ENCODE data around the gene ARV1. TPM values are rescaled to one million over a fixed set of nuclear protein-coding genes. Genes with fewer than 3 reads are reported as not detected.
"Not testable (repeated sequence)": the region's sequence is repeated elsewhere in the genome, so short reads cannot be mapped to it uniquely, and the experiment has no call there.

The ARV1 gene
- total RNA-seq, 4 donors from 2014 or later: 16.6 to 23.4 (median 21.9) TPM

GRCh38 chr1:231020816-231021215, 41.9 kb downstream of the ARV1 start:
- no peak for TF ChIP-seq CTCF (IDR thresholded peaks at IDR 0.05)
- no peak for TF ChIP-seq POLR2A (IDR thresholded peaks at IDR 0.05)
- H3K4me3 ChIP-seq (ENCODE audit: low read depth, poor library complexity, severe bottlenecking): no peak overlapping the region
- DNase-seq (ENCODE audit: low spot score in 2 of 2): peak in 1 of 2 donors; percentile 21
- intact Hi-C loops (cut with DNase I; ENCODE audit: low total_unique reads): no loop called here
- WGBS, 2 donors: 67 to 75% methylated on average over 7 of the region's 7 CpGs

GRCh38 chr1:231021540-231022031, 42.7 kb downstream of the ARV1 start:
- TF ChIP-seq CTCF (IDR thresholded peaks at IDR 0.05): no peak
- no peak for TF ChIP-seq POLR2A (IDR thresholded peaks at IDR 0.05)
- no peak overlapping the region for H3K4me3 ChIP-seq (ENCODE audit: low read depth, poor library complexity, severe bottlenecking)
- intact Hi-C loops (cut with DNase I; ENCODE audit: low total_unique reads): no loop called here
- peak in 1 of 2 donors; percentile 53 for DNase-seq (ENCODE audit: low spot score in 2 of 2)
- 82 to 86% methylated on average over 12 of the region's 12 CpGs for WGBS, 2 donors

GRCh38 chr1:231022543-231022942, 43.6 kb downstream of the ARV1 start:
- DNase-seq (ENCODE audit: low spot score in 2 of 2); H3K4me3 ChIP-seq (ENCODE audit: low read depth, poor library complexity, severe bottlenecking); intact Hi-C loops (cut with DNase I; ENCODE audit: low total_unique reads): not testable (repeated sequence)
- 93 to 96% methylated on average over 7 of the region's 7 CpGs for WGBS, 2 donors

- intact Hi-C loops (cut with DNase I; ENCODE audit: low total_unique reads): no loop called here
- WGBS, 2 donors: 94 to 96% methylated on average over 9 of the region's 9 CpGs
- H3K4me3 ChIP-seq (ENCODE audit: low read depth, poor library complexity, severe bottlenecking): no peak overlapping the region
- TF ChIP-seq CTCF (IDR thresholded peaks at IDR 0.05) (no peak), POLR2A (IDR thresholded peaks at IDR 0.05) (no peak)
- DNase-seq (ENCODE audit: low spot score in 2 of 2): peak in 1 of 2 donors; percentile 74
Measured at GRCh38 chr1:231023150-231023549, 44.3 kb downstream of the ARV1 start.

GRCh38 chr1:231026576-231026975, 47.7 kb downstream of the ARV1 start:
- DNase-seq (ENCODE audit: low spot score in 2 of 2): peak in 1 of 2 donors; percentile 10
- 73 to 84% methylated on average over 6 of the region's 6 CpGs for whole genome bisulfite sequencing, 2 donors

GRCh38 chr1:231027136-231027925, 48.4 kb downstream of the ARV1 start:
- no peak overlapping the region for H3K4me3 ChIP-seq (ENCODE audit: low read depth, poor library complexity, severe bottlenecking)
- 69 to 70% methylated on average over 23 of the region's 23 CpGs for WGBS, 2 donors
- TF ChIP-seq POLR2A (IDR thresholded peaks at IDR 0.05) (no peak), CTCF (IDR thresholded peaks at IDR 0.05) (no peak)
- intact Hi-C loops (cut with DNase I; ENCODE audit: low total_unique reads): no loop called here
- DNase-seq (ENCODE audit: low spot score in 2 of 2): peak in 1 of 2 donors; percentile 54

More at GRCh38 chr1:231026576-231026975, 47.7 kb downstream of the ARV1 start:
- no peak overlapping the region for H3K4me3 ChIP-seq (ENCODE audit: low read depth, poor library complexity, severe bottlenecking)
- no peak for TF ChIP-seq POLR2A (IDR thresholded peaks at IDR 0.05)
- intact Hi-C loops (cut with DNase I; ENCODE audit: low total_unique reads): no loop called here
